ENCODE measurements around the gene KIRREL1.
A peak's percentile ranks its signal among the peaks of the same experiment; 100 is the strongest.

The KIRREL1 gene

DNA sequence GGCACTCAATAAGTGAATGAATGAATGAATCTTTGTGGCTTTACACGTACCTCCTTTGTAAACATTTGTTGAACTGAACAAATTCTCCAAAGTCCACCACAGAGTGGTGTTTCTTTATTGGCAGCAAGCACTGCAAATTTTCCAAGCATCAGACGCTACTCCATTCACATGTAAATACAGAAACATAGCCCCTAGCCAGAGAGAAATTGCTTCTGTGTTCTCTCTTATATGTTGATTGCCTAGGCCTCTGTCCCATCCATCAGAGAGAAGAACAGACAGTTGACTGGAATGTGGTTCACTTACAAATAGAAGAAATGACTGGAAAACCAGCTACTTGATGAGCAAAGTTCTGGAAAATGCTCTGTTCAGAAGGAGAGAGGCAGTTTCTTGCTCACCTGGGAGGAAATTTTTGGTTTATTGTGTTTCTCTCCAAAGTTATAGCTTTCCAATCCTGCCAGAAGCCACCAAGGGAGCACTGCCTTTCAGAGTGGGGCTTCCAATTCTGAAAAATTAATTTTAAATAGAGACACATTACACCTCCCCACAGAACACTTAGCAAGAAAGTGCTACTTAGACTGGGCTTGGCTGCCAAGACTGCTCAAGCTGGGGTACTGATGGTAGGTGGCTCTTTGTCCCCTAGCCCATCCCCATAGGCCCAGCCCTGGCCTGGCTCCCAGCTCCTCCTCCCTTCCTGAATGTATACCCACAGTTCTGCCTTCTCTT lies 18.1 kb upstream of the KIRREL1 start:
- no peak for DNase-seq

DNA sequence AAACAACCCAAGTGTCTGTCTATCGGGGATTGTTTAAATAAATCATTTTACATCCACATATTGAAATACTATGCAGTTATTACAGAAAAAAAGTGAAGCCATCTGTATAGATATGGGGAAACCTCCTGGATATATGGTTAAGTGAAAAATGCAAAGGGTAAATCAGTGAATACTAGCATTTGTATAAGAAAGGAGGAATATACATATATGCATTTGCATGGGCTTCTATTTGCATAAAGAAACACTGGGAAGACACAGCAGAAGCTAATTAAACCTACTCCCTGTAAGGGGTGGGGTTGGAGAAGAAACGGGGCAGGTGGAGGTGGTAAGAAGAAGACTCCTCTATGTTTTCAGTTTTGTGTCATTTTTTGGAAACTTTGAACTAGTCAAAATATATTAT lies 16.6 kb upstream of the KIRREL1 start:
- no peak for DNase-seq

DNA sequence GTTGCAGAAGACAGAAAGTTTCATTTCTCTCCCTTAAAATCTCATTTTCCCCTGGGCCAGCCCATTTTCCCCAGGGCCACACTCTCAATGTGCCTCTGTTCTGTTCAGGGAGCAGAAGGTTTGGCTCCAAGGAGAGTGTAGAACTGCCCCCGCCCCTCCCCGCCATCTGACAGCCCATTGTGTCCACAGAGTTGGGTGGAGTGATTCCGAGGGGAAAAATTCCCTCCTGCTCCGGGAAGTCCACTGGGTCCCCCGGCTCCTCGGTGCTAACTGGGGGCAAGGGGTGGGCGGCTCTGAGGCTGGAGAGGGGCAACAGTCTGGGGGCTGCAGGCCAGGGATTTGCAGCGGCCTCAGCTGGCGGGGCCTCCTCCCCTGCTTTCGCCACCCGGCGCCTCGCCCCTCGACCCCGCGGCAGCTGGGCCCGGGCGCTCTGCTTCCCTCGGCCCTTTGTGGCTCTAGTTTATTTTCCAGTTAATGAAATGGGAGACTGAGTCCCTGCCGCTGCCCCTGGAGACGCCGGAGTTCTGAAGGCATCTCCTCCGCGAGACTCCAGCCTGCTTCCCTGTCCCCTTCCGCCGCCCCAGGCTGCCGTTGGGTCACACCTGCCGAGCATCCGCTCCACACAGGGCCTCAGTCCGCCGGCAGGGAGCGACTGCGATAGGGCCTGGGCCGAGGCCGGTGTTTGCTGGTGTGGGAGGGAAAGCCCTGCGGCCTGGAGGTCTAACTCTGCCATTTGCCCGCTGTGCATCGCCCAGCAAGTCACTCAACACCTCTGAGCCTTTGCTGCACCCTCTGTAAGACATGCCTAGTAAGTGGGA lies 14.7 kb upstream of the KIRREL1 start:
- no peak for DNase-seq

DNA sequence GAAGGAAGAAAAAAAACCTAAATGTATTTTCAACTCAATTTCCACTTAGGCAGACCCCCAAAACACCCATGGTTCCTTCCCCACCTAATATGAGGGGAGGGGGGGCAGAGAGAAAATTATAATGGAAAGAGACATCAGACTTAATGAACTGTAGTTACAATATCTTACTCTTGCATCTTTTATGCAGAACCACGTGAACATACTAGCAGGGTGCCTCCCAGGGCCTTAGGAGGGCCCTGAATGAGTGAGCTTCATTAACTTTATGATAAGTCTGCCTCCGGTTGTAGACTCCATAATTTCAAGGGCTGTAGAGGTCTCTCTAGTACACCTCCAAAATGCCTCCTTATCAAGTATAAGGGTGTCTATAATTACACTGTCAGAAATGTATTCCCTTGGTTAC lies 11.3 kb upstream of the KIRREL1 start:
- no peak for DNase-seq

DNA sequence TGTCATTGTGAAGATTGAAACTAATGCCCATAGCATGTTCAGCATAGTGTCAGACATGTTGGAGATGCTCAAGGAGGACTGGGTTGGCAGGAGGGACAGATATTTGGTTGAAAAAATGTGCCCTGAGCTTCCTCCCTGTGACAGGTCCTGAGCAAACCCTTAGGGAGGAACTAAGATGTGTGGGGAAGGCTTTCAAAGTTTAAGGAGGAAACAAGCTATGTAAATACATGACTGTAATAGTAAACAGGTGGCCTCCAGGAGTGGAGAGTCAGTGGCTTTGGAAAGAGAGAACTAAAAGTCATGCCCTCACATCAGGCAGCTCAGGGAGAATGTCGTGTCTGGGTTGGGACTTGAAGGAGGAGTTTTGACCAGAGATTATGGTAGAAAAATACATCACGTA lies 9.7 kb upstream of the KIRREL1 start:
- DNase-seq, result no peak

DNA sequence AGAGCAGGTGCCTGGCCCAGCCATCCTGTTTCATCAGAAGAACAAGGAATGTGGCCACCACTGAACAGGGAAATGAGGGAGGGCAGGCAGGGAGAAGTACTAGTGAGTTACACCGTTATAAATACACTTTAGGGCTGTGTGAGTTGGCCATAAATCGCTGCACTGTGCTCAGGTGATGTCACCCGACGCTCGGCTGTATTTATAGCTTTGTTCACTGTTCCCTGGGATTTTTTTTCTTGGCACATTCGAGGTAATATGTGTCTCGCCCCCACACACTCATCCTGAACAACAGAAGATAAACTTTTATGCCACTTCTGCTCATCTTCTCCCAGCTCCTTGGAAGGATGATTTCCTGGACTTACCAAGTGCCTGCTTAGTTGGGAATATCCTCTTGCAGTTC lies 9.0 kb upstream of the KIRREL1 start:
- no peak for DNase-seq

DNA sequence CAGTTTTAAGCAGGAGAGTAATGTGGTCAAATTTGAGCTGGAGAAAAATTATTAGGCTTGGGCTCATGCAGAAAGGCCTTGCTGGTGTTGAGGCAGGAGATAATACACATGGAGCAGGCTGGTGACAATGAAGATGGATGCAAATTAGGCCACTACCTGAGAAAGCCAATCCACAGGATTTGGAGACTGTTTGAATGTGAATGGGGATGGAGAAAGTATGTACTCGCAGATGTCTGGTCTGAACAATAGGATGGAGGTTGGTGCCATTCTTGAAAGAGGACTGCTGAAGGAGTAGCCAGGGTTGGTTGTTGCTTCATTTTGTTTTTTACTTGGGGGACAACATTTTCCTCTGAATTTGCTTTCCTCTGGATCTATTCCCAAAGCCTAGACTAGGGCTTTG lies 8.0 kb upstream of the KIRREL1 start:
- DNase-seq, result no peak

DNA sequence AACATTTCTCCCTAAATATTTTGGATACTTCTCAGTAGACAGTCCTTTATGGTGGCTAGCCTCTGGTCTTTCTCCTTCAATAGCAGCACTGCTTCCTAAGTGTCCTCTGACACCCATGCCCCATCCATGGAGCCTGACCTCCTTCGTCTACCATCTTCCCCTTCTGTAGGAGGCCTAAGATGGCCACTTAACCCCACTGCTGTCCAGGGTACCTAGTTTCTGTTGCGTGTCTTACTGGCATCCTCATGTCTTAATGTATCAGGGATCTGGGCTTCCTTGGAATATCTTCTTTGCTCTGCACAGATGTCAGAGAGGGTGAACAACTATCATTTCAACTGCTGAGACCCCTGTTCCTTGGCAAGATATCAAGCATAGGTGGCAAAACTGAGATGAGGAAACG lies 5.4 kb upstream of the KIRREL1 start:
- DNase-seq, result no peak

DNA sequence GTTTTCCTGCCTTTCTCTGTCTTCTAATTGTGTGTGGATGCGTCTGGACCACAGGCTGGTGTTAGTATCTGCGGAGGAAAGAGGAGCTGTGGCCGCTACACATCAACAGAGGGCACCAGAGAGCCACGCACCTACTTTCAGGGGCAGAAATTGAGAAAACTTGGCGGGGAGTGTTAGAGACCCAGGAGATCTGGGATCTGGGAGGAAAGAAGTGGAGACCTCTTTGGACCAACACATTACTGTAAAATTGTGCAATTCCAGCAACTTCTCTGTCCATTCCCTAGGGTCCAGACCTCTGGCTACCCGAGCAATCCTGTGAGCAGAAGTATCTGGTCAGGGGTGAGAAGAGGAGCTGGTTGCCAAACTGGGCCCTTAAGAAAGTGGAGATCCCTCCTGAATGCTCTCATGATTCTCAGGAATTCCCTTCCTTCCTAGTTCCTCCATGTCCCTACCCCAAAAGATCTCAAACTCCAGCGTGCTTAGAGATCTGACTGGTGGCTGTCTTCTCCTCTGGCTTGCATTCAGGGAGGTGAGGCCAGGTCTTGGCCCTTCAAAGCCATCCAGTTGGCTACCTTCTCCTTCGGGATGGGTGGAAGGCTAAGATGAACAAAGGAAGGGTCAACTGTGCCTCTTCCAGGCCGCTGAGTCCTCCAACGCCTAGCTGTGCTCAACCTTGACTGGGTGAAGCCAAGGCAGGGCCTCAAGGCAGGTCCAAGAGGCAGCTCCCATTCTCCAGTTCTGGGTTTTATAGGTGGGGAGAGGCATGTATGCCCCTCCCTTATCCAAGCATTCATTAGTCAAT lies 1.2 kb upstream of the KIRREL1 start:
- DNase-seq, result peak in 2 of 5 donors; percentile 6 to 22

DNA sequence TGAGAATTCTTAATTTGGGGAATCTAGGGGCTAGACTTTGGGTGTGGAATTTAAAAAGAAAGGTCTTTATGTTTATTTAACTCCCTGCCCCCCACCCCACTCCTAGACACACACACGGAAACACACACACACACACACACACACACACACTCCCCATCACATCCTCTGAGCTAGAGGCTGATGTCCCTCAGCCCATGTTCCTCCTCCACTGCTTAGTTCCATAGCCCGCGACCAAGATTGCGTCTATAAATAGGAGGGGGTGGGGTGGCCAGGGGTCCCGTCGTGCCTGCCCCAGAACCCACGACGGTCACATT lies 655 bp upstream of the KIRREL1 start:
- DNase-seq, result no peak

DNA sequence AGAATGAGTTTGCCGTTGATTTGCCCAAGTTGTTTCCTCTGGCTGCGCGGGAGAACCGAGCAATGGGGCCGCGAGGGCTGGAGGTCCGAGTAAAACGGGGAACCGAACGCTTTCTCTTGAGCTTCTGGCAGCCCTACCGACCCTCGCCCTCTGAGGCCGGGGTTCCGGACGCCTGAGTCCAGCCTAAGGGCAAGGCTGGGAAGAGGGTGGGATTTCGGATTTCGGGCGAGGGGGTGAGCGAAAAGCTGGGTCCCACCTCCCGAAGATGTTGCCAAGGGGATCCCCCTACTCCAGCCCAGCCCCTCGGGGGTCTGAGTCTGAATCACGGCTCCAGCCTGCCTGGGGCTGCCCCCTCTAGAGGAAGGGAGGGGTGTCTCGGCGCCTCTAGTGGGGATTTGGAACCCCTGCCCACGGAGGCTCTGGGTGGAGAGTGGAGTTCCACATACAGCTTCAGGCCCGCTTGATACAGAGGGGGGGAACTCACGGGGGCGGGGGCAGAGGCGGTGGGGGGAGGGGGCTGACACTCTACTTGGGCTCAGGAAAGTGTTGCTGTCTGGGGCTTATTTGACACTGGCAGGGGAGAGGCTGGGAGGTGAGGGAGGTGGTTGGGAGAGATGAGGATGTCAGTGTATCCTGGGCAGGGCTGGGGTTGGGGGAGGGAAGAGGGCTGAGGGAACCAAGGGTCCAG lies 617 bp downstream of the KIRREL1 start:
- DNase-seq, result no peak

DNA sequence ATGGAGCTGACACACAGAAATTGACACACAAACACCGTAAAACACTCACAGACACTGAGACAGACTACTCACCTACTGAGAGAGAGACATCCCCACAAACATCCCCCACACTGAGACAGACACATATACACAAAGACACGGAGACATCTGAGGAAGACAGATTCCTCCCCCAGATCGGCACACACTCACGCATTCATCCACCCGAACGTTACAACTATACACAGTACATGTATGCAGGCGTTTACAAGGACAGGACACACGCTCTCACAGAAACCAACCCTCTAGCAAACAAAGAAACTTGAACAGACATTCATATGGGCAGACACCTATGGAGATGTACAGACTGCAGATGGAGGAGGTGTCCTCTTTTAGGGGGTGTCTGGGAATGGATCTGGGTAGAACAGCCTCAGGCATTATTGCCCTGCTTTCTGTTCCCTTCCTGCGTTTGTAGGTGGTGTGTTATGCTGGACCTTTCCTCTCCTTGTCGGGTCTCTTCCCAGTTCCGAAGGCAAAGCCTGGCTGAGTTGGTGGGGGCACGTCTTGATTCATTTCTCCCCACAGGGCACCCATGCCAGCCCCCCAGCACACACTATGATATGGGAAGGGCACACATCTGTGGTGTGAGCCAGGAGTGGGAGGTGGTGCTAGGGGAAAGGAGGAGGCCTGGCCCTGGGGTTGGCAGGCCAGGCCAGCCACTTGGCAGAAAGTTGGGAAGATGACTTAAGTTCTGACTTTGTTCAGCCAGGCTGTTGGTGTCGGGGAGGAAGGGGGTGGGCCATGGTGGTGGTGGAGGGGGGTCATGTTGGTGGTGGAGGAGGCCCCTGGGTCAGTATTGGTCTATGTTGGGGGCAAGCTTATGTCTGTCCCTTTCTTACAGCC lies 1.5 kb downstream of the KIRREL1 start:
- DNase-seq, result no peak

DNA sequence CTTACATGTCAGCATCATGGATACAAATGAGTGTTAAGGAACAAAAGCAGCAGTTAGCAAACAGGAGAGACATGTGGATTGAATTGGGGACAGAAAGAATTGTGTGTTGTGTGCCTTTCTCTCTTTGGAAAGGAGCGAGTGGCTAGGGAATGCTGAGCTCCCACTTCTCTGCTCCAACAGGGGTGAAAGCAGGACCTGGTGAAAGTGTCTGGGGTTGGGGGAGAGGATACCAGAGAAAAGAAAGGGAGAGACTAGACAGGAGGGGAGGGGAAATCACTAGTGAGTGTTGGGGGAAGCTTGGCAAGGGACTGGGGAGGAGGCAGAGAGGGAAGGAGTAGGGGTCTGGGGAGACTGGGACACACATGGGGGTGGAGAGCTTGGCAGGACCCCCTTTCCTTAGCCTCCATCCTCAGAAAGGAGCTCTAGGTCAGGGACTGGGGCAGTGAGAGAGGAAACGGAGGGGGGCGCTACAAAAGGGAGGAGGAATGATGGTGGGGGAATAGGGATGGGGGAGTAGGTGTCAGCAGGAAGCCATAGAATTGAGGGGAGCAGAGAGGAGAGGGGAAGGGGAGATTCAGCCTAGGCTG lies 2.2 kb downstream of the KIRREL1 start:
- no peak for DNase-seq

DNA sequence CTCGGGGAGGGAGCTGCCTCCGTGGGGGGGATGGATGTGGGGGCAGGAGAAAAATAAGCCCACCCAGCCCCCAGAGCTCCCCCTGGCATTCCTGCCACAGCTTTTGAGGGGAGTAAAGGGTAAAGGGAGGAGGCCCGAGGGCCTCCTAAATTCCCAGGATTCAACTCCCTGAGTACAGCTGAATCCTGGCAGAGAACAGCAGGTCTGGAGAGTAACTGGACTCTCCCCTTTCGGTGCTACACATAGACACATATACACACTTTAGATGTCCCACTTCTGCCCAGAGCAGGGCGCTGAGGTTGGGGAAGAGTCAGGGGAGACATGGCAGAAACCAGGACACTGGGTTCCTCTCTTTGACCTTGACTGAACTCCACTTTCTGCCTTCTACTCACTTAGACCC lies 3.0 kb downstream of the KIRREL1 start:
- DNase-seq, result no peak

DNA sequence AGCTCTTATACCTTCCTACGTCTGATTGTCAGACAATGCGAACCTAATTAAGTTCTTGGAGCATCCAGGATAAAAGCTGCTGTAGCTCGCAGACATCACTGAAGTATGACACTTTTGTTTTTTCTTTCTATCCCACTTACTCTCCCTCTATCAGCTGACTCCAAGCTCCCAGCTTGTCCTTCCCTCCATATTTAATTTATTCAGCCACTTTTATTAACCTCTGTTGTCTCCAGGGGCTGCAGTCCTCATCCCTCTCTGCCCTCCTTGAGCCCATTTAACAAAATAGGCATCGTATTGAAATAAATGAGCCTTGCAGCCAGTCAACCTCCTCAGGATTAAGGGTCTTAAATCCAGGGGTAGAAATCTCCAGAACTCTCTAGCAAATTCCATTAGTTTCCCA lies 7.1 kb downstream of the KIRREL1 start:
- DNase-seq, result no peak

DNA sequence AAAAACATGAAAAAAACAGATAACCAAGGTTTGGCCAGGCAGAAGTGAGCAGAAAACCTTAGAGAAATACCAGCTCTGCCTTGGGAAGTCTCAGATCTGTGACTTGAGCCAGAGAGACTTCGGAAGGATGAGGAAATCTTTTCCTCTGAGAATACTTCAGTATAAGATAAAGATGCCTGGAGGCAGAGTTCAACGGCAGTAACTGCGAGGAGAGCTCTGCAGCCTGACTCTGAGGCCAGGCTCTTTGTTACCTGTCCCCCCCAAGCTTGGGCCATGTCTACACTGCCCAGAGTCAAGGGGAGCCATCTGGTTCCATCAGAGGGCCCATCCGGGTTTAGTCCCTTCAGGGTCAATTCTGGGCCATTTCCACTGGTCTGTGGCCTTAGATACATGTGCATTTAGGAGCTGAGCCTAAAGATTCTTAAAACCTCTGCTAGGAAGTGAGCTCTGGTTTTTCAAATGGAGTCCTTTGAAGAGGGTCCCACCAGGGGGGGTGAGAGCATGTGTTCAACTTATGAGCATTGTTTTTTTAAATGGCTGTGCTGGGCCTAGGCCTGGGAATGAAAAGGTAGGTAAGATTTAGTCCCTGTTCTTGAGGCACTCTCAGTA lies 8.7 kb downstream of the KIRREL1 start:
- DNase-seq, result no peak

DNA sequence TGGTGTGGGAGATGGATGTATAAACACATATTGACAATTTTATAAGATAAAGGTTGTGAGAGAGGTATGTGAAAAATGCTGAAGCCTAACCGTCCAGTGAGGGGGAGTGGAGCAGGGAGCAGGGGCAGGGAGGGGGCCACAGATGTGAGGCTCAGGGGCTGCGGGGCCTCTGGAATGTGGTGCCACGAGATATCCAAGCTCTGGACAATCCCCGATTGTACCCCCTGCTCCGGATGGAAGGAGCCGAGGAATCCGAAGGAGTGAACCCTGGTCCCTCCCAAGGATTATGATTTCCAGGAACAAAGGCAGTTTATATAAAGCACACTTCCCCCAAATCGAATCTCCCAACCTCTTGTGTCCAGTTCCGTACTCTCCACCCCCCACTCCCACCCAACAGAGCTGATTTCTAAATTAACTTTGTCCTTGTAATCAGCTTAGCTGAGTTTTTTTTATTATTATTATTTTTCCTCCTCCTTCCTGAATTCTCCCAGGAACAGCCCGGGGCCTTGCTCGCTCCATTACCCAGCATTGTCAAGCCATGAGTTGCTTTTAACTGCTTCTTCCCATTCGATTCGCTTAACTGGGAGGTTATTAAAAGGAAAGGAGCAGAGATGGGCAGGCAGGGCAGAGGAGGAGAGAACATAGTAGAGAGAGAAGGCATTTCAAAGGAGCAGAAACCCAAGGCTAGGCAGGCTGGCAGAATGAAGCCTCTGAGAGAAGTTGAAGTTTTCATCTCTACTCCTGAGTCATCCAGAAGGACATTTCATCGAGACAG lies 9.4 kb downstream of the KIRREL1 start:
- DNase-seq, result no peak

DNA sequence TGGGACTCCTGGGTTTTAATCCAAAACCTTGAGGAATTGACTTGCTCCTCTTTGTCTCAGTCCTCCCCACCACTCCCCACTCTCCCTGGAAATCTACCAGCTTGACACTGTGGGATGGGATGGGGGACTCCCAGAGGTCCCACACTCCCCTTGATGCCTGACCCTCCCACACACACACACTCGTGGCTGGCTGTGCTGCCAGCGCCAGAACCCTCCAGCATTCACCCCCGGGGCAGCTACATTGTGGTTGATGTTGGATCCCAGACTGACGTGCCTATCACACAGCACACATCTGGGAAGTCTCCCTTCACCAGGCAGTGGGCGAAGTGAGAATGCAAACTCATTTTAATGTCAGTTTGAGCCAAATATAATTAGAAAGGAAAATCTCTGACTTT lies 10.0 kb downstream of the KIRREL1 start:
- no peak for DNase-seq

DNA sequence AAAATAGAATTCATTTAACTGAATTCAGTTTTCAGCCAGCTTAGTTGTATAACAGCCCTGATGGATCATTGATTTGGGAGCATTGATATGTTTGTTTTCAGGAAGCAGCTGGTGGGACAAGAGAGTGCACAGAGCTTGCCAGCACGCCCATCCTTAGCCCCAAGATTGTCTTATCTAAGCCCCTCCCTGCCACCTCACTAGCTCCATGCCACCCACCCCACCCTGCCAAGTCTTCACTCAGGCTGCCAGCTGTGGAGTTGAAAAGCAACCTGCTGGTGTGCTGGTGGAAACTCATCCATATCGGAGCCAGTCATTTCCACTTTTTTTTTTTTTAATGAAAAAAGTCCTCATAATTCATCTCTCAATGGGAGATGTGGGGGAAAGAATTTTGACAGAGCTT lies 11.8 kb downstream of the KIRREL1 start:
- DNase-seq, result no peak

DNA sequence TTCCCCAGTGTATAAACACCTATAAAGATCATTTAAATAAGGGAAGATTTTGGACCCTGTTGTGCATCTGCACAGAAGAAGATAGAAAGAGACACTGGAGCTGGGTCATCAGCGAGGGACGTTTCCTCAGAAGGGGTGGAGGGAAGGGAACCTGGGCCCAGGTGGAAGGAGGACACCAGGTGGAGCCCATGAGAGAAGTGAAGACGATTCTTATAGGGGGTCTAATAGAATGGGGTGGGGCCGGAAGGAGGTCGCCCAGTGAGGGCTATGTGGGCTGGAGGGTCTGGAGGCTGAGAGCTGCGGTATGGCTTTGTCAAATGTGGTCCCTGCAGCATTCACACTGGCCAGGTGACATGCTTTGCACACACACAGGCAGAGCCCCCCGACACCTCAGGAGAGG lies 13.7 kb downstream of the KIRREL1 start:
- DNase-seq, result no peak
